Measurements from ENCODE around the gene LCP1. TPM values are rescaled to one million over a fixed set of nuclear protein-coding genes. Genes with fewer than 3 reads are reported as not detected.
A peak's percentile ranks its signal among the peaks of the same experiment; 100 is the strongest.
"Not testable (repeated sequence)": the region's sequence is repeated elsewhere in the genome, so short reads cannot be mapped to it uniquely, and the experiment has no call there.

The LCP1 gene, protein sequence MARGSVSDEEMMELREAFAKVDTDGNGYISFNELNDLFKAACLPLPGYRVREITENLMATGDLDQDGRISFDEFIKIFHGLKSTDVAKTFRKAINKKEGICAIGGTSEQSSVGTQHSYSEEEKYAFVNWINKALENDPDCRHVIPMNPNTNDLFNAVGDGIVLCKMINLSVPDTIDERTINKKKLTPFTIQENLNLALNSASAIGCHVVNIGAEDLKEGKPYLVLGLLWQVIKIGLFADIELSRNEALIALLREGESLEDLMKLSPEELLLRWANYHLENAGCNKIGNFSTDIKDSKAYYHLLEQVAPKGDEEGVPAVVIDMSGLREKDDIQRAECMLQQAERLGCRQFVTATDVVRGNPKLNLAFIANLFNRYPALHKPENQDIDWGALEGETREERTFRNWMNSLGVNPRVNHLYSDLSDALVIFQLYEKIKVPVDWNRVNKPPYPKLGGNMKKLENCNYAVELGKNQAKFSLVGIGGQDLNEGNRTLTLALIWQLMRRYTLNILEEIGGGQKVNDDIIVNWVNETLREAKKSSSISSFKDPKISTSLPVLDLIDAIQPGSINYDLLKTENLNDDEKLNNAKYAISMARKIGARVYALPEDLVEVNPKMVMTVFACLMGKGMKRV
- total RNA-seq: 19.5 TPM

DNA sequence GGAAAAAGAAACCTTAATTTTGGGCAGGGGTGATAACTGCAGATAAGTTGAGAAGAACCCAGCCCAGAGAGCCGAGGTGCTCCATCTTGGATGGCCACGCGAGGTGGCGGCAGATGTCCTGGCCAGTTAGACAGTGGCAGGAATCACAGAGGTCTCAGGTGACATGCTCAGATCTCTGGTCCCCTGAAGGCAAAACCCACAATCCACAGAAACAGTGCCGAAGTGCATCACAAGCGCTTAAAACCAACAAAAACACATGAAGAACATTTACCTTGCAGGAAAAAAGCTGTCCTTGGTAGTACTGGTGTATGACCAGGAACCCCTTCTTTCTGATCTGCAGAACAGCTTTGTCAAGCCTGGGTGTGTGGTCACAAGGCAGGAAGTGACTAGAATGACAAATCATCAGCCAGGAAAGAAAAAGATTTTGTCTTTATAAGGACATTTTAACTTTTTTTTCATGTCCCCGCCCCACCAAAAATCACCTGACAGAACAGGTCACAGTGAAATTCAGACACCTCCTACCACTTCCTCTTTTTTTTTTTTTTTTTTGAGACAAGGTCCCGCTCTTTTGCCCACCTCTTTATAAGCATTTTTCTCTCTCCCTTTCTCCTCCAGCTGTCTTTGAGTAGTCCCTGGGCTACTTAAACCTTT lies at the start of gene LCP1:
Gene LCP1 (minus strand): TSS at position 338 of the 651 bp plus-strand sequence. CDS start 22,515 bp downstream, outside the sequence.
- DNase-seq: no peak

DNA sequence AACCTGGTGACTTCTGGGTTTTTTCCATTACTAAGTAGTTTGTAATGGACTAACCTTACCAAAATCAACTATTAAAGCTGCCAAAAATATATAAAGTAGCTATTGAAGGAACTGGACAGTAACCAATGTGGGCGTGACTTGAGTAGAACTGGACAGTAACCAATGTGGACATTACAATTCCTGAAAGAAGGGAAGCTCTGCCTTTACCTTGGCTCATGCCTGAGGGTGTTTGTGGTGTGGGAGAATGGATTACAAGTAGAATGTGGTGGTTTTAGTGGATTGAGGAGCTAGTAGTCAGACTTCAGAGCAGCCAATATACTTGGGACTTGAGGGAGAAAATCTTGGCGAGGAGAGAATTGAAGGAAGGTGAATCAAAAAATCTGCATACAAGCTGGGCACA lies 47.3 kb upstream of the LCP1 start:
- no peak for DNase-seq

DNA sequence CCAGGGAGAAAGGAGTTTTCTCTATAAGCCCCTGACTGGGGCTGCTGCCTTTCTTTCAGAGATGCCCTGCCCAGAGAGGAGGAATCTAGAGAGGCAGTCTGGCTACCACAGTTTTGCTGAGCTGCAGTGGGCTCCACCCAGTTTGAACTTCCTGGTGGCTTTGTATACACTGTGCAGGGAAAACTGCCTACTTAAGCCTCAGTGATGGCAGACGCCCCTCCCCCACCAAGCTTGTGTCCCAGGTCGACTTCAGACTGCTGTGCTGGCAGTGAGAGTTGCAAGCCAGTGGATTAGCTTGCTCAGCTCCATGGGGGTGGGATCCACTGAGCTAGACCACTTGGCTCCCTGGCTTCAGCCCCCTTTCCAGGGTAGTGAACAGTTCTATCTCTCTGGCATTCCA lies 38.3 kb upstream of the LCP1 start:
- not testable (repeated sequence) for DNase-seq

DNA sequence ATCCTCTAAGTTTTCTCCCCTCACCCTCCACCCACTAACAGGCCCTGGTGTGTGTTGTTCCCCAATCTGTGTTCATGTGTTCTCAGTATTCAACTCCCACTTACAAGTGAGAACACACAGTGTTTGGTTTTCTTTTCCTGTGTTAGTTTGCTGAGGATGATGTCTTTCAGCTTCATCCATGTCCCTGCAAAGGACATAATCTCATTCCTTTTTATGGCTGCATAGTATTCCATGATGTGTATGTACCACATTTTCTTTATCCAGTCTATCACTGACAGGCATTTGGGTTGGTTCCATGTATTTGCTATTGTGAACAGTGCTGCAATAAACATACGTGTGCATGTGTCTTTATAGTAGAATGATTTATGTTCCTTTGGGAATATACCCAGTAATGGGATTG lies 32.8 kb upstream of the LCP1 start:
- DNase-seq: not testable (repeated sequence)

DNA sequence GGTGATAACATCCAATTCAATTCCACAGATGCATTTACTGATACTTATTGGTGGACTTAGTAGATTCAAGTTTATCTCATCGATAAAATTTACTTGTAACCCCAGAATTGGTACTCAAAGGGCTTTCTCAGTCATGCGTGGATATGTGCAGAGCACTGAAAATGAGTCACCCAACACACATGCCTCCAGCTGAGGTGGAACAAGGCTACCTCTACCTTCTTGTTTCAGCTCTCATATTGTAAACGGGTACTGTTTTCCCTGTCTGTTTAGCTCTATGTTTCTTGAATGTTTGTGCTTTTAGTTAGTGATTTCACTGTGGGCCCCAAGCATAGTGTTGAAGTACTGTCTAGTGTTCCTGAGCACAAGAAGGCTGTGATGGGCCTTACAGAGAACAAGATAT lies 31.3 kb upstream of the LCP1 start:
- DNase-seq: no peak

DNA sequence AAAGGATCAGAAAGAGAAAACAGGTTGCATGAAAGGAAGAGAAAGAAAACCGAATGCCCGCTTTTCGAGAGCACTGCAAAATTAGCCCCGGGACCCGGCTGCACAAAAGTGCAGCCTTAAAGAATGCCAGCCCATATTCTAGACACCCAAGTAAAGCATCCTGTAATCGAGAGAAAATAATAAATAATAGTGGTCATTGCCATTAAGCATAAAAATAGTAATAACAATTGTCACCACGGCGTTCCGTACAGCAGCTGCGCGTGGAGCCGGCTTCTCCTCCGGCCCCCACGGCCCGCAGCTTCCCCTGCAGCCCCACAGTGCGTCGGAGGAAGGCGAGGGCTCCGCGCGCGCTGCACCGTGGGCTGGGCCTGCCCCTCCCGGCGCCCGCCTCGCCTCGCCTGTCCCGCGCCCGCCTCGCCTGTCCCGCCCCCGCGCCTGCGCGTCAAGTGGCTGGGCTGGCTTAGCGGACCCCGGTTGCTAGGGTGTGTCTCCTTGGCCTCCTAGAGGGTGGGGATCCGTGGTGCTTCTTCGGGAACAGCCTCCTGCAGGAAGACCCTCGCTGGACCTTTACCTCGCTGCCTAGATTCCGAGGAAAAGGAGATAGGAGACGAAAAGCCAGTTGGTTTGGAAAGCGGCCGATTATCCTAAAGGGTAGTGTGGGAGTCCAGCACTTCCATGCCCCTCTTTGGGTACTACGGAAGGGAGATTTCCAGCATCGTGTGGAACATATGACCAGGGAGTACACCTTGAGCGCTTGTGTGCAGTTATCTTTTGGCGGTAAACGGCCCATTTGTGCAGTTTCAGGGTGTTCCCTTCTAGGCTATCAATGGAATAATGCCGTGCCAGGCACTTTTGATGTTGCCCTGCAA lies 29.7 kb upstream of the LCP1 start, which contains the start of gene LRRC63:
Gene LRRC63 (plus strand): TSS at position 446 of the 869 bp plus-strand sequence. CDS start 1,107 bp downstream, outside the sequence.
- peak; percentile 89 for DNase-seq

DNA sequence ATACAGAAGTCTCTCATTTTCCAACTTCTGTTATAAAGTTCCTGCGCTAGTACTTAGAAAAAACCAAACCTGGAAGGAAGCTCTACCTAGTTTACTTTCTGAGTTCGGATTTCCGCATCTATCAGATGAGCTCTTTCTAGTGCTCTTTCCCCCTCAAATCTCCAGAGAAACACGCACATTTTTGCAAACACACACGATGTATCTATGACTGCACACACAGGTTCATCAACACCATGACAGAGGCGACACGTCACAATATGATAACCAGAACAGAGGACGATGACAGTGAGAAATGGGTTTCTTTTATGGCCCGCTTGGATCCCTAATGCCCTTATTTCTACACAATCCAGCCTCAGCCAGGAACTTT lies 29.1 kb upstream of the LCP1 start:
- peak; percentile 29 for DNase-seq

DNA sequence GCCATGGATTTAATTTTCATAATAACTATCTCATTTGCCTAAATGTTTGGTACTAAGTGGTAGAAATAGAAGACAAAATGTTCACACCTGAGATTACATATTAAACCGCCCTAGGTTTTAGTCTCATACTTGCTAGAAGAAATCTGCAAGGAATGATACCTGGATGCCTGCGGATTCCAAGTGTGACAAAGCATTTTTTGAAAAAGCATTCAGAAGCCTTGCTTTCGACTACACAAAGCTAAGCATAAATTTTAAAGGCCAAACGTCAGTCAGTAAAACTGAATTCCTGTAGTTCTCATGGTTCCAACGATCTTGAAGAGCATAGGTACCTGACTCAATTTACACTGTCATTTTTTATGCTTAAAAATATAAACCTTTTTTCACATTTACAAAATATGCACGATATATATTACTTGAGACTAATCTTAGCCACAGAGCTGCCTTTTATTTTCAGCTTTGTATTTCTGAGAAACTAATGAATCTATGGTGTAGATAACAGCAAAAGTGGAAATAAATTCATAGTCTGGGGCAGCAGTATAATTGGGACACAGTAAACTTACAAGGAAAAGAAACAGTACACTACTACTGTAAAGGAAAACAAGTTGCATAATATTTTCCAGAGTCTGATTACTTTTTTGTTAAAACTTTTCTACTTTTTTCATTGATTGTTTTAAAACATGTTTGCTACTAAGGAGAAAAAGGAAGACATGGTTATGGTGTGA lies 28.5 kb upstream of the LCP1 start:
- DNase-seq: no peak

DNA sequence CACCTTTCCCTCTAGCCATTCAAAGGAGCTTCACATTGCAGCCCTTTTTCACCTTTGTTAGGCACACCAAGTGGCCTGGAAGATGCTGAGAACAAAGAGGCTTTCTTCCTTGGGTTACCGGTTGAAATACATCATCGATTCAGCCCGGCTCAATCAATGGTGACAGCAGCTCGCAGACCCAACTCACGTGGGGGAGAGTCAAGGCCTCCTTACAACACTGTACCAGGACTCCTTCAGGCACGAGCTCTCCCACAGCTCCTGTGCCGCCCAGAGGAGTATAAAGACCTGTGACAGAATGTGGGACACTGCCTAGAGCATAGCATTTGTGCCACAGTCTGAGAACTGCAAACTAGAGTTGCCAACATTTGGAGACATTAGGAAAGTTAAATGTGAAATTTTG lies 25.9 kb upstream of the LCP1 start:
- no peak for DNase-seq

DNA sequence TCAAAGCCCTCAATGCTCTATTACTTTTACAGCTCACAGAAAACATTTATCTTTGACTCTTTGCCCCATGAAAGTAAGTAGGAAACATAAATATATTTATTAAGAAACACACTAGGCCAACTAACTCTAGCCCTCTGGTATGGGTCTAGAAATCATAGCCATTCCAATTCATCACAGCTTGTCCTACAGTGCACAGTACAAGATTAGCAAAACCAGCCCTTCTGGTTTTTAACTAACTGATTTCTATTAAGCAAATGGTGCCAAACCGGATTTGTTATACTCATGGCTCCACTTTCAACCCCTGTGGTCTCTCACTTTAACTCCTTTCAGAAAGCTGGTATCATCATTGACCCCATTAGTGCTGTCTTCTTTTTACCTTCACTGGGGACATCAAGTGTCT lies 24.2 kb upstream of the LCP1 start:
- no peak for DNase-seq

DNA sequence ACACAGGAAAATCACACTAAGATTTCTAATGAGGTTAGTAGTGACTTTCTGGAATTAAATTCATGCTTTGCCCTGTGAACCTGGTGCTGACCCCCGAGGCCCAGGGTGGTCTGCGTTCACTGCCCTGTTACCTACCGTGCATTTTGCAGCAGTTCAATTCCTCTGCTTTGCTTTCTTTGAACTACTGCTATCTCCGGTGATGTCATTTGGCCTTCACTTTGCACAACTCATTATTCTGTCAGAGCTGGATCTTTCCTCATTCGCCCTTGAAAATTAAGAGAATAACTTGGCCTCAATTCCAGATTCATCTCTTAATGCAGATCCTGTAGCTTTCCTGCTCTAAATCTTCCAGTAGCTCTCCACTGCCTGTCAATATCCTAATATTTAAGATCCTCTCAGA lies 21.0 kb upstream of the LCP1 start:
- DNase-seq: no peak

DNA sequence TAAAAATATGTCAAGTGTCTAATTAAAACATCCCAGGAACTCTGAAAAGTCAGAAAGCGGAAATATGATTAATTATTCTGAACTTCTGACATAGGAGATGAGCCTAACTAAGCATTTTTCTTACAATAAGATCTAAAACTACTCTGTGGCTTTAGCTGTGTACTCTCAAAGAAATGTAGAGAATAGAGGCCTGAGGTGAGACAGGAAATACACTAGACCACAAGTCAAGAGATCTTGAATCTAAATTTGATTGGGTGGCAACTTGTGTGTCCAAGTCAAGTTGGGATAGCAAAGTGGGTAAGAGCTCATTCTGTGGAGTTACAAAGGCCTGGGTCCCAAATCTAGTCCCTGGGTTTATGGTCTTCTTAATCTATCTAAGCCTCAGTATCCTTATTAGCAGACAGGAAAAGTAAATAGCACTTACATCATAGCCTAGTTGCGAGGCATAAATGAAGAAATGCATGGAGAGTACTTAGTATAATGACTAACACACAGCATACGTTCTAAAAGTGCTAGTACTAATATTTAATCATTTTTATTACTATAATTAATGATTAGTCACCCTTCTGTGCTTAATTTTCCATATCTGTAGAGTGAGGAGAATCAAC lies 20.3 kb upstream of the LCP1 start:
- DNase-seq: no peak

DNA sequence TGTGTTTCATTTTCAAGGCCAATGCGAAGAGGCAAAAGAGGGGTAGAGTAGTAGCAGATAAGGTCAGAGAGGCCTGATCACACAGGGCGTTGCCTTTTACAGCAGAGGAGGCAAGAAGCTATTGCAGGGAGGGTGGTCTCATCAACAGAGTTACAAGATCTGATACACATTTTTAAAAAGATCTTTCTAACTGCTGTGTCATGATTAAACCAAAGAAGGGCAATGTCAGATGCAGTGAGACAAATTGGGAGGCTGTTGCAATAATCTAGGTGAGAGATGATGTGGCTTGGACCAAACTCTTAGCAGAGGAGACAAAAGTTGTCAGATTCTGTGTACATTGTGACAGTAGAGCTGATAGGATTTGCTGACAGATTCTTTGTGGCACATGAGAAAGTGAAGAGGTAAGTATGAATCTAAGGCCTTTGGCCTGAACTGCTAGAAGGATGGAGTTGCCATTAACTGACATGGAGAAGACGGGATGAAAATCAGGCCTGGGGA lies 16.8 kb upstream of the LCP1 start:
- DNase-seq: no peak

DNA sequence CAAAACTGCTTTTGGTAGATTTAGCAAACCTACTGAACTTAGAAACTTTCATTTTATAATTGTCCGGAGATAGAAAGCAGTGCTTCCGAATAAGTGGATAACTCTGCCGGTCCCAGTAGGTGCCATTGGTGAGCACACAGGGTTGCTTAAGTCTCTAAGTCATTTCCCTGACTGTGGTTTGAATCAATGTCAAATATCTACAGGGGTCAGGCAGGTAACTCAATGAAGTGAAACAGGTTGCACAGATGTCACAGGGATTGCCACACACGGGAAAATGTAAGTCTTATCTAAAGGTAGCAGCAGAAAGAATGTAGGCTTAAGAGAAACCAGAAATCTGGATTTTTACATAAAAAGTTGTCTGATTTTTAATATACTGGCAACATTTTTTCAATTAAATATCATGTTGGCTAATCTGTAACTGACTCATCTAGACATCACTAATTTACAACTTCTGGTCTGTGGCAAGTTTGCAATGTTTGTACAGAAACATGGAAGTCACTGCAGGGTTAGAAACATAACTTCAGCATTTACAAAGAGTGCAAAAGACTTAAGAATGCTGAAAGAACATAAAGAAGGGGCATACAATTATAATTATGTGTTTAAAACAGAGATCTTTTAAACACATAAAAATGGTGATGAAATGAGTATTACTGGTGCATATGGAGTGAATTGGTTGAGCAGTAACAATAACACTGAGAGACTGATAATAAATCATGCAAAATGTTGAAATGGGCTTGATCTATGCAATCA lies 15.5 kb upstream of the LCP1 start:
- no peak for DNase-seq

DNA sequence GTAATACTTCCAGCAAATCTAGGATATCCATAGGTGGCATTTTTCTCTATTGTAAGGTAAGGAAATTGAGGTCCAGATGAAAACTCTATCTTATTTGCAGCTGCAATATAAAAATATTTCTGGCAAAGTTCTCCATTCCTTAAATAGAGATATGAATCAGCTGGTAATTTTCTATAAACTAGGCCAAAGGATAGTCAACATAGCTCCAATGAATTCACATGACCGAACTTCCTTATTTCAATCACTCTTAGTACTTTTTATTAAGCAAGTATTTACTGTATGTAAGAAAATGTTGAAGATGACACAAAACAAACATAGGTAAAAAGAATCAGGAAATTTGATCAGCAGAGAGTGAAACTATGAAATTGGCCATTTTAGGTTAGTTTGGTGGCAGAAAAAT lies 13.0 kb upstream of the LCP1 start:
- DNase-seq: no peak

DNA sequence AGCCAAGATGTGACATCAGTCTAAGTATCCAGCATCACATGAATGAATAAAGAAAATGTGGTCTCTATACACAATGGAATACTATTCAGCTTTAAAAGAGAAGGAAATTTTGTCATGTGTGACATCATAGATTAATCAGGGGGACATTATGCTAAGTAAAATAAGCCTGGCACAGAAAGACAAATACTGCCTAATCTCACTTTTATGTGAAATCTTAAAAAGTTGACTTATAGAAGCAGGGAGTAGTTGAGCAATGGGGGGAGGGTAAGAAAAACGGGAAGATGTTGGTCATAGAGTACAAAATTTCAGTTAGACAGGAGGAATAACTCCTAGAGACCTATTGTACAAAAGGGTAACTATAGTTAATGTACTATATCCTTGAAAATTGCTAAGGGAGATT lies 10.4 kb upstream of the LCP1 start:
- no peak for DNase-seq

DNA sequence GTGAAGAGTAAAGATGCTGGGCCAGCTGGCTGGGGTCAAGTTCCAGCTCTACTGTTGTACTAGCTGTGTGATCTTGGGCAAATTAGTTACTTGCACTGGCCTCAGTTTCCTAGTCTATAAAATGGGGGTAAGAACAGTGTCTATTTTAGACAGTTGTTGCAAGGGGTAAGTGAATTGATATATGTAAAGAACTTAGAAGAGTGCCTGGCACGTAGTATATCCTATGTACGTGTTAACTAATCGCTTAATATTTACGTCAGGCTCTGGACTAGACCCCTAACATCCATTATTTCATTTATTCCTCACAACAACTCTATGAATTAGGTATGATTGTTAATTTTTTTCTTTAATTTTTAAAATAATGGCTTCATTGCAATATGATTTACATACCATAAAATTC lies 3.7 kb upstream of the LCP1 start:
- DNase-seq: no peak

DNA sequence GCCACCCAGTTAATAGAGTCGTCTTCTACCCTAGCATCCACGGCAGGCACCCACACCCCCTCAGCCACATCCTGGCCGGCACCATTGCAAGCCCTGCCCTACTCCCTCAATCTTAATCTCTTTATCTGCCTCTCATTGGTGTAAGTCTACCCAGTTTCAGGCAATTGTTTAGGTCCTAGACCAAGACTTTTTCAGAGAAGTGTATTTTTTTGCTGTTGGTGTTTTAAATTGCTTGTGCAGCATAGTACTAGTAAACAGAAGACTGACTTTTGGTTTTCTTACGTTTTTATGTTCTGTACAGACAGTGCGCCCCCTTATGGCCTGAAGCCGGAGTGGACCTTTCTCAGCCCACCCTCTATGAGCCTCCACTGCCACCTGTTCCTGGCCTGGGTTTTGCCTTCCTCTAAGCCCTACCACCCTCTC lies 2.3 kb upstream of the LCP1 start:
- peak; percentile 48 for DNase-seq

DNA sequence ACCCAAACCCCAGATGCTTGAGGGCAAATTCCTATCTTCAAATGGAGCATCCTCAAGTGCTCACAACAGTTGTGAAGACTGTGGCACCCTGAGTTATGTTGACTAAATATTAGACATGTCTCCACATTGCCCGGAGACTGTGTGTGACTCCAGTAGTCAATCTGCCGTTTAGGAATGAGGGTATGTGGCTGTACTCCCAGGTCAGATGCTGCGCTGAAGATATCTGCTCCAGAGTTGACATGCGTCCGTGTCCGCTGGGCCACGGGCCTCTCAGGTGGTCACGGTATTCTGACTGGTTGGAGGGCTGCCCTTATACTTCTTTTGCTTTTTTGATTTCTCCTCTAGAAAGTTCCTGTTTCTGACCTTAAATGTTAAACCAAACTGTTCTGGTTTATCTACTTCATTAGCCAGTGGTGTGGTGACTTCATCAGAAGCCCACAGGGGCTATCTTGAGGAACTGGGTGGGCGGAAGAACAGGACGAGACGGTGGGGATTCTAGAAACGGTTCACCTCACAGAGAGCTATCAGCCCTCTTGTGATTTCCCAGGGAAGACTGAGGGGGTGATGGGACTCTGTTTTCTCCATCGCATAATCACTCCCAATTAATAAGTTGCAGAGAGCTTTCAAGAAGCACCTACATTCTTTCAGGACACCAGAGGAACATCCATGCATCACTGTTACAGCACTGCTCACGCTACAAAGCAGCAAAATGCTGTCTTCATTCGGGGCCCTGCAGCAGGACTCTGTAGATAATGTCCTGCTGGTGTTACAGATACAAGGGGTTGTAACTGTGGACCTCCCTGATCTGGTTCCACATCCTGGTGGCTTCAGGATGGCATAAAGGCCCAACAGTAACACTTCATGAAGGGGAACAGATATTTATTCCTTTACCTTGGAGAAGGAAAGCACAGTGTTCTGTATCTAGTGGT lies 1.3 kb upstream of the LCP1 start:
- no peak for DNase-seq

All from tongue (tissue), 2 donors.